NCI-H446 treated with DMSO at 0.1 percent for 48 hours (cell line): ENCODE data around the gene MORN1.
"Not testable (repeated sequence)": the region's sequence is repeated elsewhere in the genome, so short reads cannot be mapped to it uniquely, and the experiment has no call there.

ENCODE experiments used
- DNase-seq: peaks from one replicate; lab custom pipeline; 2025; lab: John Stamatoyannopoulos, UW

The MORN1 gene

DNA sequence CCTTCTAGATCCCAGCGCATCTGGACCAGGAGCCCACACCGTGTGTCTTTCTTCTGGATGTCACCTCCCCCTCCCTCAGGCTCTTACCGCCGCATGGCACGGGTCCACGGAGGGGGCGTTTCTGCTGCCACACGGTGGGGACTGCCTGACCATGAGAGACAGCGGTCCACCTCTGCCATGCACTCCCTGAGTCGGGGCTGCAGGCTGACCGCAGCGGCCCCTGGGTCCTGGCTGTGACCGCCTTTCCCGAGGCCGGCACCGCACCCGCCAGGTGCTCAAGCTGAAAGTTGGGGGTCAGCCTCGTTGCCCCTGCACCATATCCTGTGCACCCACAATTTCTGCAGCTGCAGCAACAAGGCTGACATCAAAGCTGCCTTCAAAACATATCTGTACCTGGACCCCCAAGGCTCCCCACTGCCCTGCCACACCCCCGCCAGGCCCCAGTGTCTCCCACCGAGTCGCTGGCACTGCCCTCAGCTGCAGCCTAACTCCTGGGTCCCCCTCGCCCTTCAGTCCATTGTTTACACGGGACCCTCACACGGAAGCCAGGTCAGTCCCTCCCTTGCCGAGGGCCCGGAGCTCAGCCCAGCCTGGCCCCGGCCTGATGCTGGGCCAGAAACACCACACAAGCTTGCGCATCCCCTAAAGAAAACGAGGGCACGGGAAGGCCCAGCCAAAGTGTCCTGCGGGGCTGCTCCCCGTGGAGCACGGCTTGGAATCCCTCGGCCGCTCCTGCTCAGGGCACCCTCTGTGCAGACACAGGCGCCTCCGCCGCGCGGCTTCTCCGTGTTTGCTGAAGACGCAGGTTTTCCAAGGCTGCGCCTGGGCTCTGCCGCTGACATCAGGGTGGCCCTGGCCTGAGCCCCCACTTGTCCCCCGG lies 51.9 kb downstream of the MORN1 start:
- DNase-seq = no peak

DNA sequence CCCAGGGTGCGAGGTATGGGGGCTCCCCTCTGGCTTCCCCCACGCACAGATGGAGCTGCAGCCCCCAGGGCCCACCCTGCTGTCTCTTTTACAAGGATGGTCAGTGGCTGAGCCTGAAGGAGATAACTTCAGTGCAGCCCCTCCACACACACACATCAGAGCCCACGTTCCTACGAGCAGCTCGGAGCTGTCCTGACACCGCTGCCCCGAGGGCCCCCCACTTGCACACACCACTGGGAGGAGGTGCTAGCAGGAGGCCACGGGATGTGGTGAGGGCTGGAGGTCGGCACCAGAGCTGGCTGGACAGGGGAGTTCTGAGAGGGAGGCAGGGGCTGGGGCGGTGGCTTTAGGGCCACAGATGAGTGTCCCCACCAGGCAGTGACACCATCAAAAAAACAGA lies 53.9 kb downstream of the MORN1 start:
- DNase-seq = no peak

DNA sequence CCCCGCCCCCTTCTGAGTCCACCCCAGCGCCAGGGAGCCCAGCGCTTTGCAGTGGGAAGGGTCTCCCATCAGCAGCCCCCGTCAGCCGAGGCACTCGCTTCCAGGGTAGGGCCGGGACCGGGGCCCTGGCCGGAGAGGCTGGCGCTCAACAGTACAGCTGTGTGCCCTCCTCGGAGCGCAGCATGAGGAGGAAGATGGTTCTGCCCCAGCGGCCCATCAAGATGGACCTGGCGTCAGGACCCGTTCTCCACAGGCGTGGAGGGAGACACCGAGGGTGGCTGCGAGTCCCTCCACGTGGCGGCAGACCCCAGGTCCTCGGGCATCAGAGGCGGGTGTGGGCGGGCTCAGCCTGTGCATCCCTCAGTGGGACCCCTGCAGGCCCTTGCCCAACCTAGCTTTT lies 54.3 kb downstream of the MORN1 start:
- no peak for DNase-seq

DNA sequence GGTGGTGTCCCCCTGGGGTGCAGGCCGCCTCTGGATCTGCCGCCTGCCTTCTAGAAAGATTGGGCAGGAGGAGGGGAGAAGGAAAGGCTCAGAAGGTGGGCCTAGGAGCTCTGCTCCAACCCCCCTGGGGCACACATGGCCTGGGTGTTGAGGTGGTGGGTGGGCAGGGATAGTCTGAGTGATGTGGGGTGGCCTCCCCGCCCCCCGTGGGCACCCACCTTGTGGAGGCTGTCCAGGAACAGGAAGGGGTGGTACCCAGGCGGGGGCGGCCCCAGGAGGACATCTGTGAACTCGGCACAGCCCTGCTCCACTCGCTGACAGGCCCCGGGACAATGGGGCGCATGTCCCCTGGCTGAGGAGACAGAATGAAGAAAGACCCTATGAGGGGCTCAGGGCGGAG lies 54.9 kb downstream of the MORN1 start:
- DNase-seq = no peak

DNA sequence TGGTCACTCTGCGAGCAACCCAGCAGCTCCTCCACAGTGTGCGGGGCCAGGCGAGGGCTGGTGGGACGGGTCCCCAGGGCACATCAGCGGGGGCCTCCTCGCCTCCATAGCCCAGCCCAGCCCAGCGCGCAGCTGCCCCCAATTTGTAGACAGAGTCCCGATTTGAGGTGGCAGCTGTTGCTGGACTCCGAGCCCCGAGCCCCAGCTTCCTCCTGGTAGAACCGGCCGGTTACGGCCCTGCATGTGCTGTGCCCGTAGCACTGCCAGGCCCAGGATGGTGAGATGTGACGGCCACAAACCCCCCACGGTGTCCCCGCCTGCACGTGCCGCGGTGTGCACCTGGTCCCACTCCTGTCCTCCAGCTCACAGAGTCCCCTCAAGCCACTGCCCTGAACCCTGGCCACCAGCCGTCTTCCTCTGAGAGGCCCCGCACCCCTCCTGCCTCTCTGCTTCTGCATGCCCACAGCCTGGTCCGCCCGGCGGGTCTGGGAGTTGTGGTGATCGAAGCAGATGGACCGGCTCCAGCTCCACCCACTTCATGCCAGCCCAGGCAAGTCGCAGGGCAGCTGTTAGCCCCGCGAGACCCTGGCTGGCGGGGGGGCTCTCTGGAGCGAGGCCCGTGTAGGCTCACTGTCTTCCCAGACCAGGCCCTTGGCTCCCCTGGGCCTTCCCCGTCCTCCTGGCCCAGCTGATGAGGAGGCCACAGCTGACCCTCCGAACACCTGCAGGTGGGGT lies 55.5 kb downstream of the MORN1 start:
- DNase-seq = no peak

DNA sequence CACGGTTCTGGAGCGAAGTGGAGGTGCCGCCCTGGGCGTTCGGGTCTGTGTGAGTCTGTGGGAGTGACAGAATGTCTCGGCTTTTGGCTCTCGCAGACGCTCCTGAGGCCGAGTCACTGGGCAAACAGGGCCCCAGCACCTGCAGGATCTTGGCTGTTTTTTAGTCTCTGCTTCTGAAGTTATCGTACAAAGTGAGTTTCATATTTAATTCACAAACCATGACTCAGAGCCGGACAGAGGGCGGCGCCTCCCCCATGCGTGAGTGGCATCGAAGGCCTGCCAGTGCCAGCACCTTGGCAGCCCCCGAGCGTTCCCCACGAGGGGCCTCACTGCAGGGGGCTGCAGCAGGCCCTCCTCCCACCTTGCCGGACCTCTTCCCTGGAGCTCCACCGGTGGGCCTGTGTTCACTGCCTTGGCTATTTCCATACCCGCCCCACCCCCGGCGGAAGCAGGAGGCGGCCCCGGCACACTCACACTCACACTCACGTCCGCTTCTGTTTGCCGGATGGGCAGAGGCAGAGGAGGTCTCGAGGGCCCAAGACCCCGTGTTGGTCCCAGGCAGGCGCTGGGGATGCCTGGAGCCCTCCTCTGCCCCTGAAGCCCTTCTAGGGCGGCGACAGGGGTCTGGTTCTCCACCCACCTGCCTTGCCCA lies 56.3 kb downstream of the MORN1 start:
- DNase-seq = no peak

DNA sequence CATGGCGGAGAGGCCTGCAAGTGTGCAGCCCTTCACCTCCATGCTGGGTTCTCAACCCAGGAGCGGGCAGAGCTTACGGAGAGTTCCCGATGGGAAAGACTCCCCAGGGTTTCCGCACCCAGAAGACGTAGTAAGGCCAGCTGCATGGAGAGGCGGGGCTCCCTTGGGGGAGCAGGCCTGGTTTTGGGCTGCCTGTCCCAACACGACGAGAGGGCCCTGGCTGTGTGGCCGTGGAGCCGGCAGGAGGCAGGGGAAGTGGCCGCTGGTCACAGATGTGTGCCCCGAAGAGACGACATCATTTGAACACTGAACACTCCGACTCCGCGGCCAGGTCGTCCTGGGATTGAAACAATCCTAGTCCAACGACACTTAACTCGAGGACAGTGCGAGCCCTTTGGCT lies 57.0 kb downstream of the MORN1 start:
- no peak for DNase-seq

DNA sequence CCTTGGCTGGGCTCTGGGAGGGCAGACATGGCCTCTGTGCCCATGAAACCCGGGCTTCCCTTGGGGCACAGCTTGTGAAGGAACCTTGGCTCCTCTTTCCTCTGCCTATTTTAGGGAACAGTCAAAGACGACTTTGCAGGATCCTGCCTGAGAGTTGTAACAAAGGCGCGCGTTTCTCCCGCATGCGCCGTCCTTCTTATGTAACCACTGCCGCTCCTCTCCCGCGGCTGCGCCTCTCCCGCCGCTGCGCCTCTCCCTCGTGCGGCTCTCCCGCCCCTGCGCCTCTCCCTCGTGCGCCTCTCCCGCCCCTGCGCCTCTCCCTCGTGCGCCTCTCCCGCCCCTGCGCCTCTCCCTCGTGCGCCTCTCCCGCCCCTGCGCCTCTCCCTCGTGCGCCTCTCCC lies 59.8 kb downstream of the MORN1 start:
- DNase-seq = not testable (repeated sequence)

DNA sequence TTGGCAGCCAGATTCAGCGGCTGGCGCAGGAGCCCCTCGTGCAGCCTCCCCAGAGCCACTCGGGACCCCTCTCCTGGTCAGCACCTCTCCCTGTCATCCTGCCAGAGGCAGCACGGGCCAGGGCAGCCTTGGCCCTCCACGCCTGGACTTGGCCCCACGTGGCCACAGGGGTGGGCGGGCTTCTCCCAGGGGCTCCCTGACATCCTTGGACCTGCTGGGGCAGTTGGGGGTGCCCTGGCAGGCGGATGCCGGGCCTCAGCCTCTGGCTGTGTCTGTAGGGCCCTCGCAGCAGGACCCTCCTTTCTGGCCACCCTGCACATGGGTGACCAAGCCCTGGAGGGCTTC lies 60.2 kb downstream of the MORN1 start:
- DNase-seq = no peak

DNA sequence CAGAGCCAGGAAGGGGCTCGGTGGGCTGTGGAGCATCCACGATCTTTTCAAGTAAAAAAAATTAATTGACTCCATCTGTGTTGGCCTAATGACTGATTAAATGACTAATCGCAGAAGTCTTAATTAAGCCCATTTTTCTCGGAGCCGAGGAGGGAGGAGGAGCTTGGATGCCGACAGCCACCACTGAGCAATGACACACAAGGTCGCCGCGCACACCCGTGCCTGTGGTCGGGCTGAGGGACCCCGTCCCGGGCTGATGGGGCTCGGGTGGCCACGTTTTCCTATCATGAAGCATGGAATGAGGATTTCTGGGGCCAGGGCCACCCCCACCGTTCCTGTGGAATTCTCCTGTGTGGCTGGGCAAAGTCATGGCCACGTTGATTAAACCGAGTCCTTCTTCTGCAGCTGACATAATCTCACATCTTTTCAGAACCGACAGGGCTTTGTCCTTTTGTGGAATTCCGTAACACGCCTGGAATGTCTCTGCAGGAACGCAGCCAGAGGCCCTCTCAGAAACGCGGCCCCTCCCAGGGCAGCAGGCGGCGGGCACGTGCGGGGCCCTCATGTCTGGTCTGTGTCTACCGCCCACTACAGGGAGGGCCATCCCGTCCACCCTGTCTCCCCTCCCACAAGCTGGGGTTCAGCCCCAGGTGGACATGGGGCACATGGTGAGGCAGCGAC lies 60.7 kb downstream of the MORN1 start:
- no peak for DNase-seq

DNA sequence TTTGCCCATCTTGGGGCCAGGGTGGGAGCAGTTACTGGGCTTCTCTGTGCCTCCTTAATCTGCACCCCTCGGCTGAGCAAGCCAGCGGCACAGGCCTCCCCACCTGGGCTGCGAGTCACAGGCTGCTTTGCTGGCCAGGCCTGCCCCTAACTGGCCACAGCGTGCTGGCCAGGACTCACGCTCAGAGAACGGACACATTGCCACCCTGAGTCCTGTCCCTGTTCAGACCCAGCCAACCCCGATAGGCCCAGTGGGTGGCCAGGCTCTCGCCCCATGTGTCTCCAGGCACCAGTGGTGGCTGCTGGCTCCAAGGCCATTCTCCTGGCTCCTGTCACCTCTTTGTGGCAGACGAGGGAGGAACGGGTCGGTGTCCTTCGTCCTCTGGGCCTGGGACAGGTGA lies 61.3 kb downstream of the MORN1 start:
- DNase-seq = no peak

DNA sequence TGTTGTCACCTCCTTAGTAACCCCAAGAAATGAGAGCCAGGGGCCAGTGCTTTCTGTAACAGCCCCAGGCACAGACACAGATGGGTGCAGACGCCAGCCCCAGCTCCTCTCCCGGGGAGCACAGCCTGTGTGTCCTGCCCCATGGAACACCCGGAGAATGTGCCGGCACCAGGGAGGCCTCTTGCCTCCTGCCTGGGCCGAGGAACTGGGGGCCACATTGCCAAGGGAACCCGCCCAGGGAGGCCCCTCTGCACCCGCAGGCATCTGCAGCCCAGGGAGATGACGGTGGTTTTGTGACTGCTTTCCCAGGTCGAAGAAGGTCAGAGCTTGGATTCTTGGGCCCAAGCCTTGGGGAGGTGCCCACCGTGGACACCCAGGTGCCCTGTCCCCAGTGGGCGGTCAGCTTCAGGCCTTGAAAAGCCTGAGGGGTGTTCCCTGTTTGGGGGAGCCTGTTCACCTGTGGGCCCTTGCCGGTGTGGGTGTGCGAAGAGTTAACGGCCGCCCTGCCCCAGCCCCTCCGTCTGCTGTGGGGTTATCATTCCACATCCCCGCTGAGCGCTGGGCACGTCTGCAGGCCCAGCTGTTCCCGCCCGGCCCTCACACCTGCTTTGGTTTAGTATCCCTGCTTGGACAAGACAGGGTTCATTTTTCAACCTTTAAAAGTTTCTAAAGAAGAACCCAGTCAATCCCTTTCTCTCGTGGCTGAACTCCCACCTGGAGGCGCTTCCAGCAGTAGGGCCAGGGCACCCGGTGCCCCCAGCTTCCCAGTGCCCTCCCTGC lies 62.5 kb downstream of the MORN1 start:
- no peak for DNase-seq

DNA sequence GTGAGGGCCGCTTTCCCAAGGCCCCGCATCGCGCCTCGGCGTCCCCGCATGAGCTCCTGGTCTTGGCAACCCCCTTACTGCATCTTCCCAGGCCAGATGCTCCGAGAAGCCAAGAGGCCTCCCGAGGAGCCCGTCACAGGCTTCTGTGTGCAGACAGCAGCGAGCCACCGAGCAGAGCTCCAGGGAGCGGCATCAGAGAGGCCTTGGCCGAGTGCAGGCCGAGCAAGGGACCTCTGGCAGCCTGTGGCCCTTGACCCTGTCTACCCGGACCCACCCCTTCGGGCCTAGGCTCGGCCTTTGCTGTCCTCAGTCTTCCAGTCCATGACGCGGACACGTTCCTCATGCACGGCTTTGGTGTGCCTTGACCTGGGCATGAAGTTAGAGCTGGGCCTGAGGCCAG lies 63.5 kb downstream of the MORN1 start:
- no peak for DNase-seq

DNA sequence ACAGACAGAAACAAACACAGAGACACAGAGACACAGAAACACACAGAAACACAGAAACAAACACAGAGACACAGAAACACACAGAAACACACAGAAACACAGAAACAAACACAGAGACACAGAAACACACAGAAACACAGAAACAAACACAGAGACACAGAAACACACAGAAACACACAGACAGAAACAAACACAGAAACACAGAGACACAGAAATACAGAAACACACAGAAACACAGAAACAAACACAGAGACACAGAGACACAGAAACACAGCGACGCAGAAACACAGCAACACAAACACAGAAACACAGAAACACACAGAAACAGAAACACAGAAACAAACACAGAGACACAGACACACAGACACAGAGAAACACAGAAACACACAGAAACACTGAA lies 64.2 kb downstream of the MORN1 start:
- not testable (repeated sequence) for DNase-seq

DNA sequence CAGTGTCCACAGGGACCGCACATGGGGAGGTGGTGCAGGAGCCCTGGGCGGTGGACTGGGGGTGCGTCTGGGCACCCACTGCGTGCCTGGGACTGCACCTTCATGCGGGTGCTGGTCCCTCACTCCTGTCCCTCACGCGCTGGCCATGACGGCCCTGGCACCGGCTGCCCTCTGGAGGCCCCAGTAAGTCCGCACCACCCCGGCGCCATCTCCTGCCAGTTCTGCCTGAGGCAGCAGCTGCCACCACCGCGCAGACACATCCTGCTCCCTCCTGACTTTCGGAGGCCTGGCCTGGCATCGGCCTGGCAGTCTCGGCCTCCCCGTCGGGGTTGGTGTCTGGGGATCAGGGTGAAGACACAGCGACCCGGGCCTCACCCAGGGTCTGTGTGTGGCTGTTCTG lies 64.8 kb downstream of the MORN1 start:
- no peak for DNase-seq

DNA sequence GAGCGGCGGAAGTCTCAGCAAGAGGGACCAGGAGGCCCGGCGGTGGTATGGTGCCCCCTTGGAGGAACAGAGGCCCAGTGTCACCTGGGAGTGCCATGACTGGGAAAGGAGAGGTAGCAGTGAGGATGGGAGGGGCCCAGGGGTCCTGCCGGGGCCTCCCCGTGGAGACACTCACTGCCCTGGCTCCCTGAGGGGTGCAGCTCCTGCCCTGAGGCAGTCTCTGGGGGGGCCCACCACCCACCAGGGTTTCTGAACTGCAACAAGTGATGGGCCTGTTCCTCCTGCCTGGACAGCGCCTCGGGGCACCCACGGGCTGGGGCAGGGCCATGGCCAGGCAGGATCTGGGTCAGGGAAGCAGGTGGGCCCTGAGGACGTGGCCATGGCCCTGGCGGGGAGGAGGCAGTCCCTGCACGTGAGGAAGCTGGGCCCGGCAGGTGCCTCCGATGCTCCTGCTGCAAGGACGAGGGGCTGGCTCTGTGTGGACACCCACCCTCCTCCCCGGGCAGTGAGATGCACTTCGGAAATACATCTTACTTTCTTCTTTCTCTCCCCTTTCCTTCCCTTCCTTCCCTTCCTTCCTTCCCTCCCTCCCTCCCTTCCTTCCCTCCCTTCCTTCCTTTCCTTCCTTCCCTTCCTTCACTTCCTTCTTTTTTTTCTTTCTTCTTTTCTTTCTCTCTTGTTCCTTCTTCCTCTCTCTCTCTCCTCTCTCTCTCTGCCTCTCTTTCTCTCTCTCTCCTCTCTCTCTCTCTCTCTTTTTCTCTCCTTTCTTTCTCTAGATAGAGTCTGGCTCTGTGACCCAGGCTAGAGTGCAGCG lies 66.6 kb downstream of the MORN1 start:
- DNase-seq = no peak

DNA sequence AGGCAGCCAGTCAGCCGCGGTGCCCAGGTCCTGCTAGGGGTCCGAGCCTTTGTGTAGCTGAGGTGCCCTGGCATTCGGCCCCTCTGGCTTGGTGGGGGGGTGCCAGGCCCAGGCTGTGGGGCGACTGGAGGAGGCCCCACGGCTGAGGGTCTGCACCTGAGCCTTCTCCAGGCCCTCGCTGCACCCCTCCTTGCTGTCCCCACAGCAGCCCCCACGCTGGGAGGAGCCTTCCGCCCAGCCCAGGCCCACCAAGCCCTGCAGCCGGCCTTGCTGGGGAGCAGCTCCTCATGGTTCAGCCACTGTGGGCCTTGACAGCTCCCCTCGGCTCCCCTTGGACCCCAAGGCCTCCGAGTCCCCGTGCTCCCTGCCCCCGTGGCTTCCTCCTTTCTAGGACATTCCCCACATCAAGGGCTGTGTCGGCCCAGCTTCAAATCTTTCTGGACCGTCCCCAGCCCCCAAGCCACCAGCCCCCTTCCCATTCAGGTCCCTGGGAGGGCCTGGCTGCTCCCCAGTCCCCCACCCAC lies 67.8 kb downstream of the MORN1 start:
- DNase-seq = no peak

DNA sequence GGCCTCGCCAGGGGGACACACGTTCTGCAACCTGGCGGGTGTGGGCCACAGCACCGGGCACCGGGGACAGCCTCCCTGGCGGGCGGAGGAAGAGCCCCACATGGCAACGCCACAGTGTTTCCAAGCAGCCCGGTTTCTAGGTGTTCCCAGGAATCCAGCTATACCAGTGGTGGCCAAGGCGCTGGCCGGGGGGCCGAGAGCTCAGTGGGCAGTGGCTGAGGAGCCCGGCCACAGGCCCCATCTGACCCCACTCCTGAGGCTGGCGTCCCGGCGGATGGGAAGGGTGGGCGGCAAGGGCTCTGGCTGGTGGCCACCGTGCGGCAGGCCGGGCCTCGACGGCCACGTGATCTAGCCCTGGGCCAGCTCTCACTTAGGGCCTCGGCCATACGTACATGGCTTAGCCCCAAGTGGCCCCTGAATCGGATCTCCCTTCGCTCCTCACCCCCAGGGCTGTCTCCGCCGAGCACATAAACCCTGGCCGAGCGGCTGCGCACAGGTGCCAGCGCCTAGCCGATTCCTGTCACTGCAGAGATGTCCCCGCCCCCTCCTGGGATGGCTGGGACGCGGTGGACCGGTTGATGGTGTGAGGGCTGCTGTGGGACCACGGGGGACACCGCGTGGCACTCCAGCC lies 68.7 kb downstream of the MORN1 start:
- DNase-seq = no peak

DNA sequence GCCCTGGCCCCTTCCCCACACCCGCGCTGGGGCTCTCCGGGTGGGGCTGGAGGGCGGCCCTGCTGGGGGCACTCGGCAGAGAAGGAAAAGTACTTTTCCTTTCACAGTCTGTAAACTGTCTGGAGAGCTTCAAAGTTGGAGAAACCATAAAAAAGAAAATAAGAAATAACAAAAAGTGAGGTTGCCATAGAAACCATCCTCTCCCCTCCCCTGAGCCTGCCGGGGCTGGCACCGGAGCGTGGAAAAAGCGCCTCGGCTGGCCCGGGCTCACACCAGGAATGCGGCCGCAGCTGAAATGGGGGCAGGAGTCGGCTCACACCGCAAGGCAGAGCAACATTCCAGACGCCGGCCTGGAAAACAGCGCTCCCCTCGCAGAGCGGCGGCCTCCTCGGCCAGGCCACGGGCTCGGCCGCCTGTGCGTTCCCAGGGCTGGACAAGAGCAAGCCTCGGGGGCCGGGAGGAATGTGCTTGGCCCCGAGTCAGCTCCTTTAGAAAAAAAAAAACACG lies 69.2 kb downstream of the MORN1 start:
- no peak for DNase-seq
